ENCODE measurements around the gene GLS. TPM values are rescaled to one million over a fixed set of nuclear protein-coding genes. Genes with fewer than 3 reads are reported as not detected.

Gene GLS
- total RNA-seq, 2 donors from 2014 or later: 47.2 to 99.3 TPM

DNA sequence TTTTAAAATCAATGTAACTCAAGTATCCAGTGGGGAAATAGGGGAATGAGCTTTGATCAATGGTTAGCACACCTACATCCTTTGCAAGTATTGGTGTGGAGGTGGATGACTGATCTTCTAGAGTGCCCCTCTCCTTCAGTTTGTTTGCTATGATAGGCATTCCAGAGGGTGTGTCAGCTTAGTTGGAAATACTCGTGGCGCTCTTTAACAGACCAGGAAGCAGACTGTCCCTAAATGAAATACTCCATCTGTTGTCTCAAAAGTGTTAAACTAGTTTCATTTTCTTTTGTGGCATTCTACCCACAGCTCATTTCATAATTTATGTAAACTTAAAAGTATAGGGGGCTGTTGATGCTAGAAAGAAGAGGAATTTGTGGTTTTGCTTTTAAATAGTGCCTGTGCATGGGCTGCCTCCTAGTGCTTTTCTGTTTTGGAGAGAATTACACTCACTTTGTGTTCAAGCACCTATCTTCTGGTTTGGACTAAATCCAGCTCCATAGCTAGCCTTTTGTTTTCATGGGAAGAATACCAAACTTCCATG lies 67.2 kb downstream of the GLS start:
- no peak overlapping the region for H3K9ac ChIP-seq (ENCODE audit: extremely low read depth, low read length, poor library complexity, severe bottlenecking)
- H3K4me3 Mint-ChIP-seq: no peak overlapping the region
- TF ChIP-seq, protein P1, sequence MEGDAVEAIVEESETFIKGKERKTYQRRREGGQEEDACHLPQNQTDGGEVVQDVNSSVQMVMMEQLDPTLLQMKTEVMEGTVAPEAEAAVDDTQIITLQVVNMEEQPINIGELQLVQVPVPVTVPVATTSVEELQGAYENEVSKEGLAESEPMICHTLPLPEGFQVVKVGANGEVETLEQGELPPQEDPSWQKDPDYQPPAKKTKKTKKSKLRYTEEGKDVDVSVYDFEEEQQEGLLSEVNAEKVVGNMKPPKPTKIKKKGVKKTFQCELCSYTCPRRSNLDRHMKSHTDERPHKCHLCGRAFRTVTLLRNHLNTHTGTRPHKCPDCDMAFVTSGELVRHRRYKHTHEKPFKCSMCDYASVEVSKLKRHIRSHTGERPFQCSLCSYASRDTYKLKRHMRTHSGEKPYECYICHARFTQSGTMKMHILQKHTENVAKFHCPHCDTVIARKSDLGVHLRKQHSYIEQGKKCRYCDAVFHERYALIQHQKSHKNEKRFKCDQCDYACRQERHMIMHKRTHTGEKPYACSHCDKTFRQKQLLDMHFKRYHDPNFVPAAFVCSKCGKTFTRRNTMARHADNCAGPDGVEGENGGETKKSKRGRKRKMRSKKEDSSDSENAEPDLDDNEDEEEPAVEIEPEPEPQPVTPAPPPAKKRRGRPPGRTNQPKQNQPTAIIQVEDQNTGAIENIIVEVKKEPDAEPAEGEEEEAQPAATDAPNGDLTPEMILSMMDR (conservative IDR thresholded peaks at IDR 0.05): no peak

DNA sequence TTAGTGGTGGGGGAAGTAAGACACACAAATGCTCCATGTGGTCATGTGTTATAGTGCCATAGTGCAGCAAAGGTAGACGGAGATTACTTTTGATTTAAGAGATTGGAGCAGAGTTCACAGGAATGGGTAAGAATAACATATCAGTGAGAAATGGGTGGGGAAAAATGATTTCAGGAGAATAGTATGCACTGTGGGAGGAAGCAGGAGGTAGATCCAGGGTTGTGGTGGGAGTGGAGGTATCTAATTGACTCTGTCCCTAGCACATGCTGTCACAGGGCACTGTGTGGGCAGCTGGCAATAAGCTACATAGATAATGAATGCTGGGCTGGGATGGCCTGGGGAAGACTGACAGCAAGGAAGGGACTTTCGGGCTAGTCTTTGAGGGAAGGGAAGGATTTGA lies 68.0 kb downstream of the GLS start:
- no peak overlapping the region for H3K4me3 ChIP-seq (ENCODE audit: low read length)
- no peaks in the 10 kb centered on the region for H3K36me3 ChIP-seq (ENCODE audit: control insufficient read depth, insufficient read depth, low read length)
- TF ChIP-seq, protein P1 (conservative IDR thresholded peaks at IDR 0.05): no peak
- Mint-ChIP-seq H3K4me1 (peaks cover 9% of the 10 kb centered on the region), H3K27ac (no peak overlapping the region), H3K9me3 (no peaks in the 10 kb centered on the region), H3K4me3 (no peak overlapping the region), H3K36me3 (ENCODE audit: low read depth) (no peaks in the 10 kb centered on the region), H3K27me3 (ENCODE audit: insufficient read depth) (no peaks in the 10 kb centered on the region)
- H3K27me3 ChIP-seq (ENCODE audit: control insufficient read depth, insufficient read depth, low read length, poor library complexity, severe bottlenecking): no peaks in the 10 kb centered on the region
- peaks cover 6% of the 10 kb centered on the region for H3K4me1 ChIP-seq (ENCODE audit: control insufficient read depth, insufficient read depth, low read length)
- H3K9ac ChIP-seq (ENCODE audit: extremely low read depth, low read length, poor library complexity, severe bottlenecking): no peak overlapping the region
- DNase-seq: no peak
- 81 to 95% methylated on average over 2 of the region's 2 CpGs for WGBS, 2 experiments (ENCODE audit: insufficient coverage in 1 of 2, insufficient read length in 1 of 2)
- H3K27ac ChIP-seq (ENCODE audit: low read depth, low read length): no peak overlapping the region
- H3K9me3 ChIP-seq (ENCODE audit: control insufficient read depth, low read length): no peaks in the 10 kb centered on the region

More for the DNA sequence above, 67.2 kb downstream of the GLS start:
- H3K27ac ChIP-seq (ENCODE audit: low read depth, low read length): no peak overlapping the region
- 74 to 83% methylated on average over 2 of the region's 2 CpGs for WGBS, 2 experiments (ENCODE audit: insufficient coverage in 1 of 2, insufficient read length in 1 of 2)
- H3K27me3 ChIP-seq (ENCODE audit: control insufficient read depth, insufficient read depth, low read length, poor library complexity, severe bottlenecking): no peaks in the 10 kb centered on the region
- Mint-ChIP-seq H3K27ac (no peak overlapping the region), H3K4me1 (peaks cover 9% of the 10 kb centered on the region), H3K9me3 (no peaks in the 10 kb centered on the region), H3K36me3 (ENCODE audit: low read depth) (no peaks in the 10 kb centered on the region), H3K27me3 (ENCODE audit: insufficient read depth) (no peaks in the 10 kb centered on the region)
- no peaks in the 10 kb centered on the region for H3K36me3 ChIP-seq (ENCODE audit: control insufficient read depth, insufficient read depth, low read length)
- no peak for DNase-seq
- no peaks in the 10 kb centered on the region for H3K9me3 ChIP-seq (ENCODE audit: control insufficient read depth, low read length)
- peaks cover 6% of the 10 kb centered on the region for H3K4me1 ChIP-seq (ENCODE audit: control insufficient read depth, insufficient read depth, low read length)
- no peak overlapping the region for H3K4me3 ChIP-seq (ENCODE audit: low read length)

DNA sequence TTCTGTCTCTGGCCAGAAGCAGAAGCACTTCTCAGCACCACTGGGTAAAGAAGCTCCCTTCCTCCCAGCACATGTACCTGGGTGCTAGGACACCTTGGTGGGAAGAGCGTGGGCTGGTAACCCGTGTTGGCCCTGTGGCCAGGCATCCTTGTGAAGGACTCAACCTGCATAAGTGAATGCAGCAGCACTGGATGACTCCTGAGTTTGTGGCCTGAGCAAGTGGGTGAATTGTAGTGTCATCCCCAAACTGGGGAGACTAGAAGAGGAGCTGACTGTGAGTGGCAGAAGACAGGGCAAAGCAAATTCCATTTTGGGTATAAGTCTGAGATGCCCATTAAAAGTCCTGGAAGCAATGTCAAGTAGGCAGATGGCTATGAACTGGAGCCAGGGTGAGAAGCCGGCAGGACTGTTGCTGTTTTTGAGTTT lies 70.0 kb downstream of the GLS start:
- H3K36me3 Mint-ChIP-seq (ENCODE audit: low read depth): no peaks in the 10 kb centered on the region
- TF ChIP-seq, protein P1 (conservative IDR thresholded peaks at IDR 0.05): no peak
- H3K4me1 Mint-ChIP-seq: peaks cover 9% of the 10 kb centered on the region
- H3K9ac ChIP-seq (ENCODE audit: extremely low read depth, low read length, poor library complexity, severe bottlenecking): no peak overlapping the region
- DNase-seq: no peak
- H3K27me3 ChIP-seq (ENCODE audit: control insufficient read depth, insufficient read depth, low read length, poor library complexity, severe bottlenecking): no peaks in the 10 kb centered on the region
- no peak overlapping the region for H3K4me3 Mint-ChIP-seq
- WGBS, 2 experiments (ENCODE audit: insufficient coverage in 1 of 2, insufficient read length in 1 of 2): 93 to 95% methylated on average over 3 of the region's 3 CpGs
- no peak overlapping the region for H3K4me3 ChIP-seq (ENCODE audit: low read length)
- no peak overlapping the region for H3K27ac ChIP-seq (ENCODE audit: low read depth, low read length)
- H3K27me3 Mint-ChIP-seq (ENCODE audit: insufficient read depth): no peaks in the 10 kb centered on the region
- H3K27ac Mint-ChIP-seq: no peak overlapping the region
- H3K4me1 ChIP-seq (ENCODE audit: control insufficient read depth, insufficient read depth, low read length): peaks cover 6% of the 10 kb centered on the region
- peaks cover 3% of the 10 kb centered on the region for H3K9me3 Mint-ChIP-seq
- no peaks in the 10 kb centered on the region for H3K9me3 ChIP-seq (ENCODE audit: control insufficient read depth, low read length)
- no peaks in the 10 kb centered on the region for H3K36me3 ChIP-seq (ENCODE audit: control insufficient read depth, insufficient read depth, low read length)

Measured in endodermal cell (in vitro differentiated cells).